GM12892 (cell line): ENCODE data around the gene MOV10.

ENCODE experiments used
- POLR2A ChIP-seq: IDR thresholded peaks from 2 replicates; pipeline ENCODE4 v1.6.1; 2011; ENCODE audit warnings: low read depth, low read length, control low read depth
- POLR2AphosphoS5 ChIP-seq: IDR thresholded peaks from 2 replicates; pipeline ENCODE4 v1.6.1; 2011; ENCODE audit warnings: low read depth, low read length, control low read depth
- TAF1 ChIP-seq: IDR thresholded peaks from 2 replicates; pipeline ENCODE4 v1.6.1; 2011; ENCODE audit warnings: low read depth, mild to moderate bottlenecking, control low read depth, low read length, borderline replicate concordance

- TF ChIP-seq POLR2A (no peak), POLR2AphosphoS5 (no peak), TAF1 (no peak)
Measured at GRCh38 chr1:112686417-112686816, 12.0 kb downstream of the MOV10 start.
